ENCODE data around the gene MYH11. TPM values are rescaled to one million over a fixed set of nuclear protein-coding genes. Genes with fewer than 3 reads are reported as not detected.

Gene MYH11
- total and polyA plus RNA-seq, 2 experiments from 2014 or later: 1.6 to 5.9 TPM

- TF ChIP-seq JUNB (IDR thresholded peaks at IDR 0.05; ENCODE audit: unreplicated experiment) (no peak), NANOG (IDR thresholded peaks at IDR 0.05; ENCODE audit: borderline replicate concordance) (no peak), POLR2AphosphoS5 (IDR thresholded peaks at IDR 0.05; ENCODE audit: low read depth) (no peak), EZH2 (IDR thresholded peaks at IDR 0.05; ENCODE audit: low read depth, unreplicated experiment) (no peak), STAT1 (IDR thresholded peaks at IDR 0.05; ENCODE audit: unreplicated experiment) (no peak)
Measured at GRCh38 chr16:15873301-15873700, 16.5 kb upstream of the MYH11 start (continued).

- Histone ChIP-seq H3K79me2 (replicated peaks; ENCODE audit: insufficient read depth) (0 out of 2 replicates have a peak, but pooled peaks cover 9% of the 10 kb centered on the region), H3K36me3 (ENCODE audit: insufficient read depth) (peaks cover 29% of the 10 kb centered on the region), H3K4me2 (no peak overlapping the region), H3K4me3 (no peak overlapping the region), H4K20me1 (replicated peaks; ENCODE audit: insufficient read depth) (no peaks in the 10 kb centered on the region), H3K27ac (ENCODE audit: low read depth) (no peak overlapping the region), H2AFZ (no peak overlapping the region), H3F3A (replicated peaks; ENCODE audit: low read depth) (no peaks in the 10 kb centered on the region), H3K4me1 (ENCODE audit: insufficient read depth) (no peaks in the 10 kb centered on the region), H3K9me2 (ENCODE audit: insufficient read depth) (no peaks in the 10 kb centered on the region), H3K27me3 (ENCODE audit: insufficient read depth) (no peaks in the 10 kb centered on the region)
- TF ChIP-seq ETS1 (IDR thresholded peaks at IDR 0.05): no peak
- no peak for TF ChIP-seq ZNF331 (CRISPR knock-in tag; IDR thresholded peaks at IDR 0.05; ENCODE audit: low read depth)
- no peak for TF ChIP-seq EZH2 (IDR thresholded peaks at IDR 0.05; ENCODE audit: low read depth, unreplicated experiment)
- no peak for TF ChIP-seq EZH2phosphoT487 (IDR thresholded peaks at IDR 0.05; ENCODE audit: unreplicated experiment)
- TF ChIP-seq NANOG (IDR thresholded peaks at IDR 0.05; ENCODE audit: borderline replicate concordance): no peak
- TF ChIP-seq ZNF462 (CRISPR knock-in tag; IDR thresholded peaks at IDR 0.05): no peak
- TF ChIP-seq CREB1 (CRISPR knock-in tag; IDR thresholded peaks at IDR 0.05; ENCODE audit: low read depth): no peak
- no peak for TF ChIP-seq POLR2AphosphoS5 (IDR thresholded peaks at IDR 0.05; ENCODE audit: low read depth)
- TF ChIP-seq JUNB (IDR thresholded peaks at IDR 0.05; ENCODE audit: unreplicated experiment): no peak
- TF ChIP-seq ZNF114 (CRISPR knock-in tag; IDR thresholded peaks at IDR 0.05): no peak
- TF ChIP-seq CTCF (conservative IDR thresholded peaks at IDR 0.05; ENCODE audit: low read depth in 2 of 2): no peak
- TF ChIP-seq REST (IDR thresholded peaks at IDR 0.05; ENCODE audit: unreplicated experiment): no peak
- no peak for TF ChIP-seq STAT1 (IDR thresholded peaks at IDR 0.05; ENCODE audit: unreplicated experiment)
- DNase-seq (ENCODE audit: low spot score) (no peak), ATAC-seq (no peak)
- Mint-ChIP-seq H3K9me3 (no peaks in the 10 kb centered on the region), H3K4me1 (no peaks in the 10 kb centered on the region), H3K36me3 (ENCODE audit: low read depth) (peaks cover 22% of the 10 kb centered on the region), H3K27me3 (ENCODE audit: insufficient read depth, low read depth, poor library complexity) (peaks cover 4% of the 10 kb centered on the region), H3K4me3 (no peak overlapping the region), H3K27ac (no peak overlapping the region)
Measured at GRCh38 chr16:15870011-15870410, 13.2 kb upstream of the MYH11 start.
